Activated CD4-positive, CD25-positive, alpha-beta regulatory T cell (primary cell): ENCODE results near the gene SMG1.
A peak's percentile ranks its signal among the peaks of the same experiment; 100 is the strongest.
"Not testable (repeated sequence)": the region's sequence is repeated elsewhere in the genome, so short reads cannot be mapped to it uniquely, and the experiment has no call there.

Source experiments
- DNase-seq, 4 experiments: peaks; one replicate each; lab custom pipeline; 2025; lab: John Stamatoyannopoulos, UW

SMG1 gene

DNA sequence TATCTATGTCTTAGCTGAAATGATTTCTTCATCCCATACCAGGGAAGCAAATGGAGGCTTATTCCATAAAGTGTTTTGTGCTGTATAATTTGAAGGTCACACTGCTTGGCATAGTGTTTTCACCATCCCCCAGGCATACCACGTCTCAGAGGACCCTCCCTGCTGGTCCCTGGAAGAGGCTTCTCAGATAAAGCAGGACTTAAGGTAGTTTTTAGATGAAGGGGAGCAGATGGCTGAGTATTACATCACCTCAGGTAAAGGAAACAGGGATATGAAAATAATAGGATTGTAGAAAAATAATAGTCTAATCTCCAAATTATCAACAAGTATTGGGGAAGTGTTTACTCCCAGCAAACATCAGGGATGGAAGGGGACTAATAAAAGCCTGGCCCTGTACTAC is 7.3 kb upstream of the SMG1 start:
- DNase-seq, result no peak

DNA sequence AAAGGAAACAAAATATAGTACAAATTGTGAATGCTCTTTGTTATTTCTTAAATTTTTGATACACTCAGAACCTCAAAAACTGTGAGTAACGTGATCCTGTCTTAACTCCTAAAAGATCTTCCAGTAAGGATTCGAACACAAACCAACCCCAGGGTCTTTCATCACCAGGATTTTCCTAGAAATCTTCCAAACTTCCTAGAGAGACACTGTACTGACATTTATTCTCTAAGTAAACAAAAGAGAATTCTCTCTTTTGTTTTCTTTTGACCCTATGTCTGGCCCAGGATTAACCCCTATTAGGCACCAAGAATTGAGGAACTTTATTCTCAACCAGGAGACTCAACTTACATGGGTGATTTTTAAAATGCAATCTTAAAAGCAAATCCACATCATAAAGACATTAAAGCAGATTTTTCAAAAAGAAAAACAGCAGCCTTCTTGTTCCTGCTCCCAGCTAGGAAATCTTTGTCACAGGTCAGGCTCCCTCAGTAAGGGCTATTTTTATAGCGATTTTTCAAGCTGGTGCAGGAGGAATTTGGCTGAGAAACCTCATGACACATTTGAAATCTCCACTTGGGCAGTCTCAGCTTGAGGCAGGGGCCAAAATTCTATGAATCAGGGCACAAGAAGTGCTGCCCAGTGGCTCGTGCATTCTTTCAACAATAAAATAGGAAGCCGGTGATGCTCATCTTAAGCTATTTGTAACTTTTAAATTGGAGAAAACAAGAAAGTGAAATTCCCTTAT is 6.2 kb upstream of the SMG1 start:
- no peak for DNase-seq

DNA sequence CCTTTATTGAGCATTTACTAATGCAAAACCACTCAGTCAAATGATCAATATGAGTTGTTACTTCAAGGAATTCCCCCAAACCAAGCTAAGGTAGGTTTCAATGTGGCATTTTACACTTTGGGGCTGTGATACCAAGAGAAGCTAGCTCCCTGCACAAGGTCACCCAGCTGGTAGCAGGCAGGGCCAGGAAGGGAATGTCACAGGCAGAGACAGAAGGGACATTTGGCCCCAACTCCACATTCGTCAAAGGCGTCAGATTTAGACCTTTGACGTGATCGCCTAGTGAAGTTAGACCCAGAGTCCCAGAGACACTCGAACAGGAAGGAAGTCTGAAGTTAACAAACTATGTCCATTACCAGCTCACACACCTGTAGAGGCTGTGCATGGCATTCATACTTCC is 5.5 kb upstream of the SMG1 start:
- no peak for DNase-seq

GRCh38 chr16:18930095-18930494 is 3.9 kb upstream of the SMG1 start:
- not testable (repeated sequence) for DNase-seq

DNA sequence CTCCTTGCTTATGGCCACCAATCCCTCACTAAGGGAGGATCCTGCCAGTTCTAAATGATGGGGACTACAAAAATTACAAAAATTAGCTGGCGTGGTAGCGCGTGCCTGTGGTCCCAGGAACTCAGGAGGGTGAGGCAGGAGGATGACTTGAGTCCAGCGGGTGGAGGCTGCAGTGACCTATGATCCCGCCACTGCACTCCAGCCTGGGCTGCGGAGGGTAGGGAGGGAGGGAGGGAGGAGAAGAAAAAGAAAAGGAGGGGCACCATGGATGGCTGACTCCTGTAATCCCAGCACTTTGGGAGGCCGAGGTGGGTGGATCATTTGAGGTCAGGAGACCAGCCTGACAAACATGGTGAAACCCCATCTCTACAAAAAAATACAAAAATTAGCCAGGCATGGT is 1.9 kb upstream of the SMG1 start:
- DNase-seq, result not testable (repeated sequence)

DNA sequence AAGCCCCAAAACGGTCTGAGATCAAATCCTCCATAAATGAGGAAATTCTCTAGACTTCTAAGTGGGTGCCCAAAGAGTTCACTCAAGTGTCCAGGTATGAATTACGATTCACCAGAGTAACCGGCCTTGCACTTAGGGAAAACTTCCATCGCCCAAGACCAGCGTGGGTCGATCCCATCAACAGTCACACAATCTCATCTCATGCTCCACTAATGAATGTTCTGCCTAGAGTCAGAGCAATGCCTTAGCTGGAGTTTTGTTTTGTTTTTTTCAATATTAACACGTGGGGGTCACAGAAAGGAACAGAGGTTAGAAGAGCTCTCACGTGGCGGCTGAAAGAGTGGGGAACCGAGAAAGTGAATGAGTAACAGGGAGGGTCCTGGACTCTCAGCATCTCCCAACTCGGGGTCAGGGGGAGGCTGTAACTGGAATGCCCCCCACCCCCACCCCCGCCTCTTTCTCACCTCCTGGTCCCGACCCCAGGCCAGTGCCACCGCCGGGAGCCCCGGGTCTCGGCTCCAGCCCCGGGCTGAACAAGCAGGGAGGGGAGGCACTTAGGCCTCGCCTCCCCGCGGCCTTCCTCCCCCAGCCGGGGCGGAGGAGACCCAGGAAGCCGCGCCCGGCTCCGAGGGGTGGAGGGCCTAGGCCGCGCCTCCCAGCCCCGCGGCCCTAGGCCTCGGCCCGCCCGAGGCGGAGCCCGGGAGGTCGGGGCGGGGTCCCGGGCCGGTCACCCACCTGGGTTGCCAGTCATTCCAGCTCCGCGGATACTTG is 808 bp downstream of the SMG1 start:
- peak; percentile 29 to 43 (median 42) for DNase-seq

DNA sequence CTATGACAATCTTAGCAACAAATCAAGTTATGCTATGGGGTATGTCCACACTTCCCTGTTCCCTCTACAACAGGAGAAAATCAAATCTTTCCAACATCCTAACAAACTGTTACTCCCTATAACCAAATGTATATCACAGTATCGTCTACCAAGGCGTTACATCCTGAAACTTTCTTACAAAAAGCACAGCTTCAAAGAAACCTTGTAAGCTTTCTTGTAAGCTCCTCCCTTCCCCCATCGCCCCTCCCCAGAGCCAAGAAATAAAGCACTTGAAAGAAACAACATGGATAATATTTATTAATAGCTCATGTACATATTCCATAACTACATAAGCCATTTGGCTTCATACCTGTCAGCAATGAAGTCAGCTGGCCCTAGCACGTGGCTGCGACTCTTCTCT is 2.3 kb downstream of the SMG1 start:
- not testable (repeated sequence) for DNase-seq

GRCh38 chr16:18923124-18923523 is 3.1 kb downstream of the SMG1 start:
- DNase-seq, result not testable (repeated sequence)

GRCh38 chr16:18909585-18909984 is 16.6 kb downstream of the SMG1 start:
- DNase-seq, result not testable (repeated sequence)

DNA sequence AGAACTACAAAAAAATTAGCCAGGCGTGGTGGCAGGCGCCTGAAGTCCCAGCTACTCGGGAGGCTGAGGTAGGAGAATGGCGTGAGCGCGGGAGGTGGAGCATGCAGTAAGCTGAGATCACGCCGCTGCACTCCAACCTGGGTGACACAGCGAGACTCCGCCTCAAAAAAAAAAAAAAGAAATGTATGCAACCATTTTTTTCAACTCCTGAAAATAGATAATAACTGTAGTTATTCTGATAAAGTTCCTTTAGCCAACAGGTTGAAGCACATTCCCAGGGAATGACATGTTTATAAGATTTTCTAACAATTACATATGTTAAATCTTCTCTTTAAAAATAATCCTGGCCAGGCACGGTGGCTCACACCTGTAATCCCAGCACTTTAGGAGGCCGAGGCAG is 17.5 kb downstream of the SMG1 start:
- not testable (repeated sequence) for DNase-seq

DNA sequence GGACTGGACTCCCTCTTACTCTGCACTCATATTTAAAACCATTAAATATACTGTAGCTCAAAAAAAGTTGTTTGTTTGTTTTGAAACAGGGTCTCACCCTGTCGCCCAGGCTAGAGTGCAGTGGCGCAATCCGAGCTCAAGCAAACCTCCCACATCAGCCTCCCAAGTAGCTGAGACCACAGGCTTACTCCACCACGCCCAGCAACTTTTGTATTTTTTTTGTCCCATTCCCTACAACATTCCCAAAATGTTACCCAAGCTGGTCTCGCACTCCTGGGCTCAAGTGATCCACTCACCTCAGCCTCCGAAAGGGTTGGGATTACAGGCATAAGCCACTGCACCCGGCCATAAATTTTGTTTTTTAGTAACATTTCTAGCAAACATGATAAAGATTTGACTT is 23.4 kb downstream of the SMG1 start:
- not testable (repeated sequence) for DNase-seq

DNA sequence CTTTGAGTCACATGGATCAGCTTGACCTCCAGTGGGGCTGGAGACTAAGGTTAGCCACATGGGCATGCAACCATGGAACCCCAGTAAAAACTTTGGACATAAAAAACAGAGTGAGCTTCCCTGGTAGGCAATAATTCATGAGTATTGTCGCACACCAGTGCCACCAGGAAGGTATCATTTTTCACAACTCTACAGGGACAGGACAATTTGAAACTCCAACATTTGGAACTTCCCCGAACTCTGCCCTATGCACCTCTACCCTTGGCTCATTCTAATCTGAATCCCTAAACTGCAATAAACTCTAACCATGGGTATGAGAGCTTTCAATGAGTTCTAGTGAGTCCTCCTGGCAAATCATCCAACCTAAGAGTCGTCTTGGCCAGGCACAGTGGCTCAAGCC is 24.2 kb downstream of the SMG1 start:
- DNase-seq, result not testable (repeated sequence)

- not testable (repeated sequence) for DNase-seq
Measured at GRCh38 chr16:18901194-18901593, 25.0 kb downstream of the SMG1 start.

DNA sequence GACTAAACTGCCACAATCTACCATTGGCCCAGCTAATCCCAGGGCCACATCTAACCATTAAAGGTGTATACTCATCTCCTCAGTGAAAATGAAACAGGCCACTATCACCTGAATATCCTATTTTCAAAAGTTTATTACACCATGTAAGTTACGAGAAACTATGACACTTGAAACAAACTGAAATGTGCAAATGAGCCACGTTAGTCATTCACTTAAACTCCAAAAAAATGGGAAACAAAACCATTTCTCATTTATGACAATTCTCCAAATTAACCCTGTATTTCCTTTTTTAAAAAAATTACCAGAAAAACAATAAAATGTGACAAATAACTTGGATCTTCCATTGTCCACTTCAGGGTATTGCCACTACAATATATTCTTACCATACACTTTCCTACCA is 41.8 kb downstream of the SMG1 start:
- DNase-seq, result not testable (repeated sequence)

DNA sequence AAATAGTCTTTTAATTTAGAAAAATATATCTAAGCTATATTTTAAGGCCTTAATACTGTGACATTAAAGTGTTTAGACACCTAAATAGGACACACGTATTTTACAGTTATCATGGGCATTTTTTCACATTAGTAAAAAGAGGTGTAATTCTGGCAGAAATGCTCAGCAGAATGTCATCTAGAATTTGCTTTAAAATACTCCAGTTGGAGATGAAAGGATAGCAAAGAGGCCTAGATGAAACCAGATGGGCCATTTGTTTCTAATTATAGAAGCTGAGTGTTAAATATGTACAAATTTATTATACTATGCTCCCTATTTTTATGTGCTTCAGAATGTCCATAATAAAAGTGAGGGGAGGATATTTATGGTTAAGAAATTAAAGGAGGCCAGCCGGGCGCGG is 48.5 kb downstream of the SMG1 start:
- not testable (repeated sequence) for DNase-seq

- DNase-seq, result not testable (repeated sequence)
Measured at GRCh38 chr16:18877259-18877658, 48.9 kb downstream of the SMG1 start.

- not testable (repeated sequence) for DNase-seq
Measured at GRCh38 chr16:18876301-18876700, 49.9 kb downstream of the SMG1 start.

DNA sequence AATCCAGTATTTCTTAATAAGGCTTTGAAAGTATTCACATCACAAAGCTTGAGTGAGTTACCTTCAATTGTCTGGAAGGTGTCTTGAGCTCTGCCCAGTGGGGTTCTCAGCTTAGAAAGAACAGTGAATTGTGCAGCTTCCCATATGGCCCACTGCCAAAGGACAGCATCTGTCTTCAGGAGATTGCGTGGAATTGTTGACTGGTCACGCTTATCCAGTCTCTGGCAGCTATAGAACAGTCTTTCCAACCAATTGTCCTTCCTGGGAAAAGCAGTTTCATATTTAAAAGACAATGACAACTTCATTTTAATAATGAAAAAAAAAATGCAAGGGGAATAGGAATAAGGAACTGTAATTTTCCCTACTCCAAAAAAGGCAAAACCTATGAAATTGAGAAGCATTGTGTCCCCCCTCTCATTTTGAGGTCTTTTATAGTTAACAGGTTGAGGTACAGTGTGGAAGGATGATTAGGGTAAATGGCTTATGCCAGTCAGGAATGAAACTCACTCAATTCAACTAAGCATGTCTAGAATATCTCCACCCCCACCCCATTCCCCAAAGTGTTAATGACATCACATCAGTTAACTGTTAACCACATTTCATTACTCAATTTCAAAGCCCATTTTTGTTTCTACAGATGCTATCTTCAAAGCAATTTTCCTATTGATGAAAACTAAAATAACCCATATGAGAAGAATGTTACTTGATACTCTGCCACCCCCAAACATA is 57.0 kb downstream of the SMG1 start:
- not testable (repeated sequence) for DNase-seq

DNA sequence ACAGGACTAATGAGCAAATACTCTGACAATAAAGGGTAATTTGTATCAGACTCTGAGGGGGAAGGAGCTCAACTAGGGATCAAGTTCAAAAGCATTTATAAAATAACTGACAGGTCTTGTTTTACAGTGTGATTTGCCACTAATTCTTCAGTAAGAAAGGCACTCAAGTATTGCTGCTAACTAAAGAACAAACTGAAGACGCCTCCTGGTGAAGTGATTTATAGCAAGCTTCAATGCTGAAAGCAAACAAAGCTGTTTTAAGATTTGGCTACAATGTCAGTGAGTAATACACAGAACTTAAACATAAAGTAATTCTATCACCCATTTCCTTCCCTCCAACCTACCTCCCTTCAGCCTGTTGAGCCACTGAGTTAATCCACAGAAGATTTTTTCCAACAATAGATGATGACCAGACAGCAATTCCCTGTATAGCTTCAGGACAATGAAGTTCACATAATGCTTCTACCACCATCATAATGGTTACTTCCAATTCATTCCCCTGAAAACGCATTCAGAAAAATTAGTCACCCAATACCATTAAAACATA is 59.9 kb downstream of the SMG1 start:
- not testable (repeated sequence) for DNase-seq

GRCh38 chr16:18862891-18863290 is 63.3 kb downstream of the SMG1 start:
- DNase-seq, result not testable (repeated sequence)

DNA sequence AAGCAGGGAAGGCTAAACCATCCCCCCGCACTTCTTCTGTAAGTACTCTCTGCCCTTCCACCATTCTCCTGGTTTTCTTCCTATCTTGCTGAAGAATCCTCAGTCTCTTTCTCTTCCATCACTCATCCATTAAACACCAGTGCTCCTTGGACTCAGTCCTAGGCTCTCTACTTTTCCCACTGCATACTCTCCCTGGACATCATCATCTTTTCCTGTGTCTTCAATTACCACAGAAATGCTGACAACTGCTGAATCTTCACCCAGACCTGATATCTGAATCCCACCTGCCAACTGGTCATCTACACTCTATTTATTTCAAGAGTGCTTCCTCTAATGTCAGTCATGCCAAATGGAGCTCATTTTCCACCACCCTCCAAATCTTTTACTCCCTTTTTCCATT is 71.0 kb downstream of the SMG1 start:
- no peak for DNase-seq

- DNase-seq, result no peak
Measured at GRCh38 chr16:18853694-18854093, 72.5 kb downstream of the SMG1 start.
